HG03108 (cell line): ENCODE measurements around the gene EXT2.

Source experiments
- ATAC-seq: cut with Tn5 transposase; IDR thresholded peaks from one replicate; pipeline ENCODE4 v1.9.1; 2021; ENCODE audit warnings: moderate library complexity; ENCODE audit not compliant: unreplicated experiment

EXT2 gene

DNA sequence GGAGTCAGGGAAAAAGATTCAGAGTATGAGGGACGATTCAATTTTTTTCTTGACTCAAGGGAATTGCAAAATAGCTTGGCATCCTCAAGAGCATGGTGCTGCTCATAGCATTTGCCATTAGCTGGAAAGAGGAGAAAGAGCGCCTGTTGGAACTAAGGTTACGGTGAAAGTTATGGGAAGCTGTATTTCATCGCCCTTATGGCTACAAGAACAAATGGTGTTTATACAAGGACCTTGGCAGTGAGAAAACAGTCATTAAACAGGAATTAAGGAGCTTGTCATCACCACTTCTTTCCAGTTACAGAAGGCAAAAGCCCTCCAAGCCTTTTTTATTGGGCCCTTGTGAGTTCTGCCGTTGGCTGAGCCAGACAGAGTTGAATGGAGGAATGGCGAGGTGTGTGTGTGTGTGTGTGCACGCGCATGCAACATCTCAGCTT lies 140.3 kb downstream of the EXT2 start:
- ATAC-seq: no peak

GRCh38 chr11:44236296-44236695 lies 140.8 kb downstream of the EXT2 start:
- ATAC-seq: no peak

DNA sequence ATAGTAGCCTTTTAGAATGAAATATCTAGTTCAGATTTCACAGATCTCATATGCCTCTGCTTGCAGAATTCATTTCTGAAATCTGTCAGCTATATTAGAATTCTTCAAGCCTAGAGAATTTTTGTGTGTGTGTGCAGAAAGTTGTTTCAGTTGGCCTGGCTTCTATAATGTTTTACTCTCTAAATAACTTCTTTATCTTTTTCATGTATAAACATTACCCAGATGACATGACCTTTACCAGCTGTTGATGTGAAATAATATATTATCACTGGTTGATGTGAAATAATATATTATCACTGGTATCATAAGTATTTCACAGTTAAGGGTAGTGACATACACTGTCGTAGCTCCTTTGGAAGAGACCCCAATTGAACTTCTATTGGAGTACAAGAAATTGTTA lies 141.7 kb downstream of the EXT2 start:
- no peak for ATAC-seq

DNA sequence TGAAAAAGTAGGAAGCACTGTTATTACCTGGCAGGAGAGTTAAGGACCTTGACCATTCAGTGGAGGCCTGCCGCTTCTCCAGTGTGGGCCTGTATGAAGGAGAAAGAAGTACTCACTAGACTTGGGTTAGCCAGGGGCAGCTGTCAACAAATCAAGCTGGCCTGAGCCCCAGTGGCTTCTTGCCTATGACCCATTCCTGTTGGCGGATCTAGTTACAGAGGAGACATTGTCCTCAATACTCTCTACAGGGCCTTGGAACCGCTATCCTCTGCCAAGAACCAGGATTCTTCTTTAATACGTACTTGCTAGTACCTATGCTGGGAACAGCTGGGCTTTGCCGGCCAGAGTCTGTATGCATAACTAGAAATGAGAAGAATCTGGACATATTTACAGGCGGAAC lies 146.4 kb downstream of the EXT2 start:
- ATAC-seq: no peak

- no peak for ATAC-seq
Observed at GRCh38 chr11:44243086-44243485, 147.6 kb downstream of the EXT2 start.

DNA sequence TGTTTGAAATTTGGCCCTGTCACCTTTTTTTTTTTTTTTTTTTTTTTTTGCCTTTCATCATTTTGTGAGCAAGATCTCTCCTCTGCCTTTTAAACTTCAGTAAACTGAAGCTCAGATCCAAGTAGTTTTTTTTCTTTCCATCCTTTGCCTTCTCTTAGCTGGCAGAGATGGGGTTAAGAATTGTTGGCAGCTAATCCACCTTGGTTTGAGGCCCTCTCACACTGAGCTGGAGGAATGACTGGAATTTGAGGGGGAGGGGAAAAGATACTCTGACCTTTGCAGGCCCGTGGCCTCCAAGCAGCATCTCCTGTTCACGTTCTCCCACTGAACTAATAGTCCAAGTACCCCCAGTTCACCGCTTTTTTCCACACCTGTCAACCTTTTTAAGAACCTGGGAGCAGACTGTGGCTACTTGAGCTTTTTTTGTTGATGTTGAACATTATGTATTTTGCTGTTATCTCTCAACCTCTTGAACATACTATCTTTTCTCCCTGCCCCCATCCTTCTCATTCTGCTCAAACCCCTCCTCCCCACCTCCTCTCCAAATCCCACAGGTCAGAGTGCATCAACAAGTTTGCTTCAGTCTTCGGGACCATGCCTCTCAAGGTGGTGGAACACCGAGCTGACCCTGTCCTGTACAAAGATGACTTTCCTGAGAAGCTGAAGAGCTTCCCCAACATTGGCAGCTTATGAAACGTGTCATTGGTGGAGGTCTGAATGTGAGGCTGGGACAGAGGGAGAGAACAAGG lies 148.3 kb downstream of the EXT2 start:
- no peak for ATAC-seq

- no peak for ATAC-seq
Observed at GRCh38 chr11:44244639-44245310, 149.3 kb downstream of the EXT2 start.

- no peak for ATAC-seq
Observed at GRCh38 chr11:44246726-44247125, 151.2 kb downstream of the EXT2 start.

GRCh38 chr11:44247508-44247907 lies 152.0 kb downstream of the EXT2 start:
- ATAC-seq: no peak

- ATAC-seq: no peak
Observed at GRCh38 chr11:44248109-44248508, 152.6 kb downstream of the EXT2 start.

- ATAC-seq: no peak
Observed at GRCh38 chr11:44250421-44250820, 154.9 kb downstream of the EXT2 start.

DNA sequence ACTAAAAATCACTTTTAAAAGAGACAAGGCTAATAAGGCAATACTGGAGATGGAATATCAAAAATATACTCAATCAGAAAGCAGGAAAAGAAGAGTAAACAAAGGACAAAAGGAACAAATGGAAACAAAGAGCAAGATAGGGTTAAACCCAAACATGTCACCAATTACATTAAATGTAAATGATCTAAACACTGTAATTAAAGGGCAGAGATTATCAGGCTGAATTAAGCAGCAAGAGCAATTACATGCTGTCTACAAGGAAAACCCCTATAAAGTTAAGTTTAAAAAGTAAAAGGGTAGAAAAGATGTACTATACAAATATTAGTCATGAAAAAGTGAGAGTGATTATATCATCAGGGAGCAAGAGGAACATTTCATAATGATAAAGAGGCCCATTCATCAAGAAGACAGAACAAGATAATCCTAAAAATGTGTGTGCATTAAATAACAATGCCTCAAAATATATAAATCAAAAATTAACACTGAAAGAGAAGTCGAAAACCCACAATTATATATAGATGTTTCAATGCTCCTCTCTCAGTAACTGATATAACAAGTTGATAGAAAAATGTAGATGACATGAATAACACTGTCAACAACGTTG lies 157.6 kb downstream of the EXT2 start:
- no peak for ATAC-seq

GRCh38 chr11:44255406-44256071 lies 160.1 kb downstream of the EXT2 start:
- ATAC-seq: no peak

DNA sequence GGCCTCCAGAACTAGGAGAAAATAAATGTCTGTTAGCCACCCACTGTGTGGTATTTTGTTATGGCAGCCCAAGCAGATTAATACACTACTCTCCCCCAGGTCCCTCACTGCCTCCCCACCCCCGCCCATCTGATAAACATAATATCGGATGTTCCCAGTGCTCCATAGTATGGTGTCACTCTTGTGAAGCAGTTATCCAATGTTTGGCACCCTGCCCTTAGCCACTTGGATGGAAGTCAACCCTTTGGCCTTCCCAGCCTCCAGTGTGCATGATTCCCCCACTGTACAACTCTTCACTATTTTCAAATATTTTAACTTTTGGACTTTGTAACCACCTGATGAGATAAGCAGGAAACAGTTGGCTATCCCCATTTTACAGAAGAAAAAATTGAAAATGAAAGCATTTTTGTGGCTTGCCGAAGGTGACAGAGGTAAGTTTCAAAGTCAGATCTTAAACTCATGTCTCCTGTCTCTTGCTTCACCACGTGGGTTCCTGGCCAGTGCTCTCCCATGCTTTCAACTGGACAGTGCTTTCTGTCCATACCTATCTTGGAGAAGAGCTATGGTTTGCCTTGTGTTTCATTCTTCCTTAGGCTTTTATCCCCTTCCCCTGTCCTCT lies 161.3 kb downstream of the EXT2 start:
- ATAC-seq: no peak

GRCh38 chr11:44257338-44258189 lies 162.1 kb downstream of the EXT2 start:
- ATAC-seq: no peak

- no peak for ATAC-seq
Observed at GRCh38 chr11:44258190-44258489, 162.7 kb downstream of the EXT2 start.

DNA sequence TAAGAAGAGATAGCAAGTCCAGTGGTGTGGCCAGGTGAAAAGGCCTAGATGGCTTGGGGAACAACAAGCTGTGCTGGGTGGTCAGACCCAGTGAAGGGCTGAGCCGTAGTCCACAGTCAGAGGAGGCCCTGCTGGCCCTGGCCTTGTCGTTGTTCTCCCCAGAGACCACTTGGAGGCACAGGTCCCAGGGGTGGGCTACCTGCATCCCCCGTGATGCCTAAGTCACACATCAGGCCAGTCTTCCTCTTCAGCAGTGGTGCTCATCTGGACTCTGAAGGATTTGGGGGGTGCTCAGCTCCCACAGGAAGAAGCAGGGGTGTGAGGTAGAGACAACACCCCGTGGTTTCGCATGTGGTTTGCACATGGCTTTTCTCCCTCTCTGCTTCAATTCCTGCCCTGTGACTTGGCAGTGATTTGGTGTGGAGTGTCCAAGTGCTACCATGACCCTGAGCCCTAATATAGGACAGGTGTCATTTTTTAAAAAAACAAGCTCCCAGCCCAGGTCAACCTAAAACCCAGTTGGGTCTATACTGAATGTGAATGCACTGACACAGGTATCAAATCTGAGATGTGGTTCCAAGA lies 163.5 kb downstream of the EXT2 start:
- ATAC-seq: no peak

GRCh38 chr11:44260081-44260480 lies 164.6 kb downstream of the EXT2 start:
- ATAC-seq: no peak

DNA sequence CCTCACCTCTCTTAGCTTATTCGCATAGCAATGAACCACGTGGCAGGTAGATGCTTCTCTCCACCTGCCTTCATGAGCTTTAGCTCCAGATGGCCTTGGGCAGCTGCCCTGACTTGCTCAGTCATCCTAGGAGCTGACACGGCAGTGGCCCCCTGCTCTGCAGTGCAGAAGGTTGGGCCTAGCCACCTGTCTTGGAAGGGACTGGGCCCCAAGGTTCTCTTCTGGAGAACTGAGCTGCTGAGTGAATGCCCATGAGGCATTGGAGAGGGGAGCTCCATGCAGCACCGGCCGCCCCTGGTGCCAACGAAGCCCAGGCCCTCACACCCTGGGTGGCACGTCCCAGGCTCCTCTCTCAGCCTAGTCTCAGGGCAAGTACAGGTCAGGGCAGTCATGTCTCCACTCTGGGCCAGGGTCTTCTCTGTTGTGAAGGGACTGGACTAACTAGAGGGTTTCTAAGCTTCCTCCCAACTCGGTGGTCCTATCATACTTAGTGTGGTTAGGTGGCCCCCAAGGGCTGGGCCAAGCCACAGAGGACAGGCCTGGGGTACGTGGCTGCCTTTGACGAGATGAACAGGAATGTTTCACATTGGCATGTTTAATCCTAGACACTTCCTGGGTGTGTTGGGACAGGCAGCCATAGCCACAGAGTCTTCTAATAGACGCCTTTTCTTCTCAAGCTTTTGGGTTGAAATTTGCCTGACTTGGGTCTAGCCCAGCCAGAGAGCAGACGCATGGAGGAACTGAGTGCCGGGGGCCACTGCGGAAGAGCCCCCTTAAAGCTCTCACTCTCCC lies 166.5 kb downstream of the EXT2 start:
- no peak for ATAC-seq
